Measurements from ENCODE around the gene CAPN12.
"Not testable (repeated sequence)": the region's sequence is repeated elsewhere in the genome, so short reads cannot be mapped to it uniquely, and the experiment has no call there.

Gene CAPN12

GRCh38 chr19:38788478-38789243 lies 44.4 kb upstream of the CAPN12 start, which contains the start of gene LGALS7B:
Gene LGALS7B (plus strand): TSS chr19:38789200. CDS start chr19:38789227, 27 bp downstream.
- no peak for DNase-seq (ENCODE audit: low read depth)
- TF ChIP-seq CTCF (IDR thresholded peaks at IDR 0.05; ENCODE audit: low read depth, low read length, missing control alignments), result no peak
- no peak within 1 kb of the TSS for H3K4me3 ChIP-seq (ENCODE audit: low read depth, low read length)

DNA sequence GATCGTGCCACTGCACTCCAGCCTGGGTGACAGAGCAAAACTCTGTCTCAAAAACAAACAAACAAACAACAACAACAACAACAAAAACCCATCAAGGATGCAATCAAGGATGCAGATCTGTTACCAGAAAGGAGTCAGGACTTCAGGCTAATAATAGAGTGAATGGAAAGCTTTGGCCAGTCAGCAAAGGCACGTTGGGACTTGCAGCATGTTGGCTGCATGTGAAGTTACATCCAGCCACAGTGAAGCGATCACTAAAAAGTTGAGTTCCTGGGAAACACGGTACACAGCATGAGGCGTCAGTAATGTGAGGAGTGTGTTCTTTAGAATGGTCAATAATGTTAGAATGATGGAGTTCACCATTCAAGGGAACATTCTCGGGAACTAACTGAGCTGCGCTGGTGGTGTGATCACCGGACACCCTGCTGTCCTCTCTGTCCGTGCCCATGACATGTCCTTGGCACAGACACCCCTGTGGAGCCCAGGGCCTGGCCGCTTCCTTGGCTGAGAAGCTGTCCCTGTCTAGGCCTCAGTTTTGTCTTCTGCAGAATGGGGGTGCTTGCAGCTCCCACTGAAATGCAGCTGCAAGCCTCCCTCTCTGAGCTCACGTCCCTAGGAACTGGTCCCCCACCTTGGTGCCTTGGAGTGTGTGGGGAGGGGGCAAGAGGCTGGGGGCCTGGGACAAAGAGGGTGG lies 42.4 kb upstream of the CAPN12 start:
- no peak overlapping the region for H3K4me3 ChIP-seq (ENCODE audit: low read depth, low read length)
- no peak for TF ChIP-seq CTCF (IDR thresholded peaks at IDR 0.05; ENCODE audit: low read depth, low read length, missing control alignments)
- no peak for DNase-seq (ENCODE audit: low read depth)

DNA sequence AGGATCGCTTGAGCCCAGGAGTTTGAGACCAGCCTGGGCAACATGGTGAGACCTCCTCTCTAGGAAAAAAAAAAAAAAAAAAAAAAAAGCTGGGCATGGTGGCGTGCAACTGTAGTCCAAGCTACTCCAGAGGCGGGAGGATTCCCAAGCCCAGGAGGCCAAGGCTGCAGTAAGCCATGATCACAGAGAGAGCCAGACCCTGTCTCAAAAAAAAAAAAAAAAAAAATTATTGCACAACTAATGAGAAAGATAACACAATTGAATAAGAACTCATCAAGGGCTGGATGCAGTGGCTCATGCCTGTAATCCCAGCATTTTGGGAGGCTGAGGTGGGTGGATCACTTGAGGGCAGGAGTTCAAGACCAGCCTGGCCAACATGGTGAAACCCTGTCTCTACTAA lies 41.8 kb upstream of the CAPN12 start:
- DNase-seq (ENCODE audit: low read depth); H3K4me3 ChIP-seq (ENCODE audit: low read depth, low read length): not testable (repeated sequence)

- no peak for TF ChIP-seq CTCF (IDR thresholded peaks at IDR 0.05; ENCODE audit: low read depth, low read length, missing control alignments)
These were observed 41.0 kb upstream of the CAPN12 start for GRCh38 chr19:38785187-38785699.

GRCh38 chr19:38784224-38784623 lies 40.0 kb upstream of the CAPN12 start:
- H3K4me3 ChIP-seq (ENCODE audit: low read depth, low read length), result no peak overlapping the region
- no peak for DNase-seq (ENCODE audit: low read depth)
- TF ChIP-seq CTCF (IDR thresholded peaks at IDR 0.05; ENCODE audit: low read depth, low read length, missing control alignments), result no peak

More at GRCh38 chr19:38785187-38785699, 41.0 kb upstream of the CAPN12 start:
- DNase-seq (ENCODE audit: low read depth), result no peak
- H3K4me3 ChIP-seq (ENCODE audit: low read depth, low read length), result no peak overlapping the region

DNA sequence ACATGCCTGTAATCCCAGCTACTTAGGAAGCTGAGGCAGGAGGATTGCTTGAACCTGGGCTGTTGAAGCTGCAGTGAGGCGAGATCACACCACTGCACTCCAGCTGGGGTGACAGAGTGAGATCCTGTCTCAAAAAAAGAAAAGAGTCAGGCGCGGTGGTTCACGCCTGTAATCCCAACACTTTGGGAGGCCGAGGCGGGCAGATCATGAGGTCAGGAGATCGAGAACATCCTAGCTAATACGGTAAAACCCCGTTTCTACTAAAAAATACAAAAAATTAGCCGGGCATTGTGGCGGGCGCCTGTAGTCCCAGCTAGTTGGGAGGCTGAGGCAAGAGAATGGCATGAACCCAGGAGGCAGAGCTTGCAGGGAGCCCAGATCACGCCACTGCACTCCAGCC lies 37.9 kb upstream of the CAPN12 start:
- H3K4me3 ChIP-seq (ENCODE audit: low read depth, low read length); DNase-seq (ENCODE audit: low read depth): not testable (repeated sequence)

DNA sequence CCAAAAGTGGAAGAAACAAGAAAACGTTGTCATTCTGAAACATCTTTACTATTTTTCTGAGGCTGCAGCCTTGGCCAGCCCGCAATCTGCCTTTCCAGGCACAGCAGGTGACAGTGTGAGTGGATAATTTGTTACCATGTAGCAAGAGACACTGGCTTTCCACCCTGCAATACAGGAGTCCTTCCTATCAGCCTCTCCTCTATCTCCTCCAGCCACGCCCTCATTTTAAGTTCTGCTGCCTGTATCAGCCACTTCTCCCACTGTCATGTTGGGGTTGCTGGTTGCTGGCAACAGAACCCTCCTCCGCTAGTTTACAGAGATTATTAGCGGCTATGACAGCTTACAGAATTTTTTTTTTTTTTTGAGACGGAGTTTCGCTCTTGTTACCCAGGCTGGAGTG lies 36.8 kb upstream of the CAPN12 start:
- no peak for TF ChIP-seq CTCF (IDR thresholded peaks at IDR 0.05; ENCODE audit: low read depth, low read length, missing control alignments)
- H3K4me3 ChIP-seq (ENCODE audit: low read depth, low read length), result no peak overlapping the region
- DNase-seq (ENCODE audit: low read depth), result no peak

DNA sequence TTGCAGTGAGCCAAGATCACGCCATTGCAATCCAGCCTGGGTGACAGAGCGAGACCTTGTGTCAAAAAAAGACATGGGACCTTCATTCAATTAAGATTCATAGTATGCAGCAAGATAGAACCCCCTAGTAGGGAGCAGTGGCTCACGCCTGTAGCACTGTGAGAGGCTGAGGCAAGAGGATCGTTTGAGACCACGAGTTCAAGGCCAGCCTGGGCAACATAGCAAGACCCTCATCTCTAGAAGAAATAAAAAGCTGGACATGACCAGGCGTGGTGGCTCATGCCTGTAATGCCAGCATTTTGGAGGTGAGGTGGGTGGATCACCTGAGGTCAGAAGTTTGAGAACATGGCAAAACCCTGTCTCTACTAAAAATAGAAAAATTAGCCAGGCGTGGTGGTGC lies 36.2 kb upstream of the CAPN12 start:
- no peak for TF ChIP-seq CTCF (IDR thresholded peaks at IDR 0.05; ENCODE audit: low read depth, low read length, missing control alignments)
- DNase-seq (ENCODE audit: low read depth), result no peak
- H3K4me3 ChIP-seq (ENCODE audit: low read depth, low read length), result no peak overlapping the region

All from GM12864 (cell line).